Muscle of arm (tissue), 14 donors: Measurements from ENCODE around the gene NLRX1. TPM values are rescaled to one million over a fixed set of nuclear protein-coding genes. Genes with fewer than 3 reads are reported as not detected.
A peak's percentile ranks its signal among the peaks of the same experiment; 100 is the strongest.
"Not testable (repeated sequence)": the region's sequence is repeated elsewhere in the genome, so short reads cannot be mapped to it uniquely, and the experiment has no call there.

Source experiments
- DNase-seq: peaks from one replicate; pipeline ENCODE4 v3.0.0-alpha.2; 2013
- long read RNA-seq, 11 donors: transcript quantifications; one replicate each; lab custom pipeline, GENCODE V29; 2026
- polyA plus RNA-seq, 12 donors: library from polyadenylated mRNA; unstranded; fragments of 120-200 nt; gene quantifications; one replicate each; pipeline ENCODE4 v1.2.1, GENCODE V29; 2013; ENCODE audit not compliant: insufficient read length in 12 of 12

The NLRX1 gene
- polyA plus RNA-seq: 10 to 100 TPM in 9 of 12 donors, 1 to 10 TPM in 2, not detected in 1; 9.1 to 18.3 (median 11.6) TPM
- long read RNA-seq, donor 1: 0 reads
- long read RNA-seq, donor 2, full-length matches to known transcripts: 5 of 5 reads
- long read RNA-seq, donor 2, partial matches to known transcripts: 0 of 5 reads
- long read RNA-seq, donor 2, other reads (novel, unspliced or antisense): 0 of 5 reads
- long read RNA-seq, donor 3: 0 reads
- long read RNA-seq, donor 4, partial matches to known transcripts: 0 of 1 reads
- long read RNA-seq, donor 4, other reads (novel, unspliced or antisense): 0 of 1 reads
- long read RNA-seq, donor 5: 0 reads
- long read RNA-seq, donor 6, full-length matches to known transcripts: 1 of 1 reads
- long read RNA-seq, donor 6, partial matches to known transcripts: 0 of 1 reads
- long read RNA-seq, donor 6, other reads (novel, unspliced or antisense): 0 of 1 reads
- long read RNA-seq, donor 7: 0 reads
- long read RNA-seq, donor 8: 0 reads
- long read RNA-seq, donor 9, partial matches to known transcripts: 0 of 1 reads
- long read RNA-seq, donor 9, other reads (novel, unspliced or antisense): 0 of 1 reads
- long read RNA-seq, donor 10, full-length matches to known transcripts: 1 of 1 reads
- long read RNA-seq, donor 10, partial matches to known transcripts: 0 of 1 reads
- long read RNA-seq, donor 10, other reads (novel, unspliced or antisense): 0 of 1 reads
- long read RNA-seq, donor 11: 0 reads

GRCh38 chr11:119168471-119169281 is at the start of gene NLRX1:
Gene NLRX1, plus strand, starts transcription at chr11:119168725. Its CDS starts 2,679 bp downstream, at chr11:119171404.
- peak; percentile 82 for DNase-seq

- DNase-seq: no peak
Observed at GRCh38 chr11:119118946-119119345, 49.6 kb upstream of the NLRX1 start.

- DNase-seq: no peak
Observed at GRCh38 chr11:119120639-119121007, 47.9 kb upstream of the NLRX1 start.

DNA sequence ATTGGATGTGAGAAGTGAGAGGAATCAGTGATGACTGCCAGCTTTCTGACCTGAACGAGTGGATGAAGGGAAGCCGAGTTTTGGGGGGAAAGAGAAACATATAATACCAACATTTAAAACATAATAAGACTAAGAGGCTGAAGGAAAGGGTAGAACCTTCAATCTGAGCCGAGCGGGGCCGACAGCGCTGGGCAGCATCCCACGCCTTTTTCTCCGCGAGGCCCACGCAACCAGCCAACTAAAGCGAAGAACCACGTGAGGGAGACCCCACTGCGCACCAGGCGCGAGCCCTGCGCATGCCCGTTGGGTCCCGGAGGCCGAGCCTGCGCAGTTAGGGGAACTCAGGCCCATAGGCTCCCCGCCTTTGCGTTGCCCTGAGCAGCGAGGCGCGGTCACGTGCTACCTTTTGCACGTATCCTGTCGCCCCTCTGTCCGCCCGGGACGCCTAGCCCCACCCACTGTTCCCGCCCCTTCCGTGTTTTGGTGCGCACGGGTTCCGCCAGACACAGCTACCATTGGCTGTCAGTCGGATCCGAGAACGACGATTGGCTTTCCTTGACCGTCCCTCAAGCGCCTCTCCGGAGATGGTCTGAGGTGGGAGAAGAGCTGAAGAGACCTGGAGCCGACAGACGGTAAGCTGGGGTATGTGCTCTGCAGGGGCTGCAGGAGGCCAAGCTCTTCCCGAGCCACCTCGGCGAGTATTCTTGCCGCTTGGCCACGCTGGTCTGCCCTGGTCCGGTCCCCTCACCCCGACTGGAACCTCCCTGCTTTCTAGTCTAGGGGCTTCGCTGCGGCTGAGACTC is 47.3 kb upstream of the NLRX1 start, which contains the start of gene HINFP:
HINFP (plus strand) TSS at position 573 of the 803 bp plus-strand sequence. CDS start 5,365 bp downstream, outside the sequence.
- DNase-seq: peak; percentile 99

DNA sequence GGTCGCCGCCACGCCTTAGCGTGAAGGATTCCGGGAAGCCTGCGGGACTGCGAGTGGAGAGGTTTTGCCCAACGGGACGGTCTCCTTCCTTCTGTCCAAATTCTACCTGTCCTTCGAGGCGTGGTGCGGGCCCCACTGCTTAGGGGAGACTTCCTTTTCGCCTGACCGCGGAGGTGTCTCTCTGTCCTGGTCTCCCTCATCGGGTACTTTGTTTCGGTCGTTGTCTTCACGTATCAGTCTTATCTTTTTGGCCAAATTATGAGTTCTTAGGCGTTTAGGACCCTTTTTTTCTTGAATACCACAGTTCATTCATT is 46.8 kb upstream of the NLRX1 start:
- DNase-seq: no peak

- no peak for DNase-seq
Observed at GRCh38 chr11:119125821-119126220, 42.7 kb upstream of the NLRX1 start.

GRCh38 chr11:119126675-119127268 is 41.8 kb upstream of the NLRX1 start:
- DNase-seq: no peak

GRCh38 chr11:119130662-119131061 is 37.9 kb upstream of the NLRX1 start:
- DNase-seq: no peak

GRCh38 chr11:119134389-119134978 is 34.0 kb upstream of the NLRX1 start:
- no peak for DNase-seq

DNA sequence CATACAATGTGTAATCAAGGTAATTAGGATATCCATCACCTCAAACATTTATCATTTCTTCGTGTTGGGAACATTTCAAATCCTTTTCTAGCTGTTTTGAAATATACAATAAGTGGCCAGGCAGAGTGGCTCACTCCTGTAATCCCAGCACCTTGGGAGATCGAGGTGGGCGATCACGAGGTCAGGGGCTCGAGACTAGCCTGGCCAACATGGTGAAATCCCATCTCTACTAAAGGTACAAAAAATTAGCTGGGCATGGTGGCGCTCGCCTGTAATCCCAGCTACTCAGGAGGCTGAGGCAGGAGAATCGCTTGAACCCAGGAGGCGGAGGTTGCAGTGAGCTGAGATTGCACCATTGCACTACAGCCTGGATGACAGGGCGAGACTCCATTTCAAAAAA is 29.2 kb upstream of the NLRX1 start:
- DNase-seq: not testable (repeated sequence)

- DNase-seq: peak; percentile 54
Observed at GRCh38 chr11:119144825-119145486, 23.6 kb upstream of the NLRX1 start.

DNA sequence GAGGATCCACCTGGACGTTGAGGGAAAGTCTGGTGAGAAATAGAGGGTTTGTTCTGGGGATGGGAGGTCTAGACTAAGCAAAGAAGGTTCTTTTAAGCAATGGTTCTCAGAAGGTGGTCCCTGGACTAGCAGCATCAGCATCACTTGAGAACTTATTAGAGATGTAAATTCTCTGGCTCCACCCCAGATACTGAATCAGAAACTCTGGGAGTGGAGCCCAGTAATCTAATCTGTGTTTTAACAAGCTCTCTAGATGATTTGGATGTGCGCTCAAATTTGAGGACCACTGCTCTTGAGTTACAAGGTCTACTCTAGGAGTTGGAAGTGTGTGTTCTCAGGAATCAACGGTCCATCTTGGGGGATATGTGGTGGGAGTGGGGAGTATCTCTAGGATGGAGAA is 23.0 kb upstream of the NLRX1 start:
- DNase-seq: no peak

- DNase-seq: no peak
Observed at GRCh38 chr11:119147604-119148333, 20.8 kb upstream of the NLRX1 start.

DNA sequence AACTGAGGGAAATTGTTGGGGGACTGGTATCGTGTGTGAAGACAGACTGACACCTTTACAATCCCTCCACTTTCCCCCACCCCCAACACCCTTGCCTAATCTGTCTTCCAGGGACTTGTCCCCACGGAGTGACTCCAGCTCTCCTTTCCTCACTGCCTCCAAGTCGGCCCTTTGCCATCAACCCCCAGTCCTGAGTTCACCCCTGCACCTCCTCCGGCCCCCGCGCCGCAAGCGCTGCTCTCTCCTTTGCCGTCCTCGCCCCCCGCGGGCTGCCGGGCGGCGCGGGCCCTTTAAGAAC is 19.9 kb upstream of the NLRX1 start:
- DNase-seq: no peak

- no peak for DNase-seq
Observed at GRCh38 chr11:119149018-119149785, 19.3 kb upstream of the NLRX1 start, which contains the start of gene ABCG4. Gene ABCG4, plus strand, starts transcription at chr11:119149052. Its CDS starts 914 bp downstream, at chr11:119149966.

GRCh38 chr11:119149786-119150275 is 18.7 kb upstream of the NLRX1 start:
- no peak for DNase-seq

GRCh38 chr11:119152043-119152442 is 16.5 kb upstream of the NLRX1 start:
- DNase-seq: no peak

GRCh38 chr11:119152604-119153003 is 15.9 kb upstream of the NLRX1 start:
- DNase-seq: no peak
